Neural progenitor cell (in vitro differentiated cells): ENCODE results near the gene SUN1.

Experiments
- EZH2 ChIP-seq: fragments of 200-600 bp; sonication (generic); IDR thresholded peaks from 2 replicates; pipeline ENCODE4 v1.6.1; 2017; ENCODE audit warnings: antibody characterized with exemption, mild to moderate bottlenecking, moderate library complexity
- TF ChIP-seq, protein P1 (sequence below): fragments of 200-600 bp; sonication (generic); IDR thresholded peaks from 2 replicates; pipeline ENCODE4 v1.5.1; 2017; ENCODE audit warnings: antibody characterized with exemption, mild to moderate bottlenecking

DNA sequence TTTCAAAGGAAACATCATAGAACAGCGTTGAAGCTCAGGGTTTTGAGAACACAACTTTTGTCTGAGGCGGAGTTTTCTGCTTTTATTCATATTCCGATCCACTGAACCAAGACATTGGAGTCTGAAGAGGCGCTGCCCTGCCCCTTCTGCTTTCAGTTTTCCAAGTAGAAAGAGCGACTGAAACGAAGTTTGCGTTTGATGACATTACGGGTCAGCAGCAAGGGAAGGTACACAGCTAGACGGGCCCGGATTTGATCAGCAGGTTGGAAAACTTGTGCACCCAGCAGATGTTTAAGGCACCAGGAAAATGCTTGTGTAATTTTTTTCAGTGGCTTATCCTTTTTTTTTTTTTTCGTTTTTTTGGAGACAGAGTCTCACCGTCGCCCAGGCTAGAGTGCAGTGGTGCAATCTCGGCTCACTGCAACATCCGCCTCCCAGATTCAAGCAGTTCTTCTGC lies 720 bp downstream of the SUN1 start:
- TF ChIP-seq, protein P1, sequence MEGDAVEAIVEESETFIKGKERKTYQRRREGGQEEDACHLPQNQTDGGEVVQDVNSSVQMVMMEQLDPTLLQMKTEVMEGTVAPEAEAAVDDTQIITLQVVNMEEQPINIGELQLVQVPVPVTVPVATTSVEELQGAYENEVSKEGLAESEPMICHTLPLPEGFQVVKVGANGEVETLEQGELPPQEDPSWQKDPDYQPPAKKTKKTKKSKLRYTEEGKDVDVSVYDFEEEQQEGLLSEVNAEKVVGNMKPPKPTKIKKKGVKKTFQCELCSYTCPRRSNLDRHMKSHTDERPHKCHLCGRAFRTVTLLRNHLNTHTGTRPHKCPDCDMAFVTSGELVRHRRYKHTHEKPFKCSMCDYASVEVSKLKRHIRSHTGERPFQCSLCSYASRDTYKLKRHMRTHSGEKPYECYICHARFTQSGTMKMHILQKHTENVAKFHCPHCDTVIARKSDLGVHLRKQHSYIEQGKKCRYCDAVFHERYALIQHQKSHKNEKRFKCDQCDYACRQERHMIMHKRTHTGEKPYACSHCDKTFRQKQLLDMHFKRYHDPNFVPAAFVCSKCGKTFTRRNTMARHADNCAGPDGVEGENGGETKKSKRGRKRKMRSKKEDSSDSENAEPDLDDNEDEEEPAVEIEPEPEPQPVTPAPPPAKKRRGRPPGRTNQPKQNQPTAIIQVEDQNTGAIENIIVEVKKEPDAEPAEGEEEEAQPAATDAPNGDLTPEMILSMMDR: no peak
- no peak for TF ChIP-seq EZH2
